OCI-LY7 (cell line): Measurements from ENCODE around the gene MSN.

Experiments used
- CTCF ChIP-seq: fragments of 200-600 bp; sonication (generic); conservative IDR thresholded peaks from 2 replicates; pipeline ENCODE4 v1.5.1; 2014; ENCODE audit warnings: mild to moderate bottlenecking, antibody characterized with exemption, low read length, moderate library complexity, mixed read lengths
- EZH2phosphoT487 ChIP-seq: fragments of 200-600 bp; sonication (generic); IDR thresholded peaks from 2 replicates; pipeline ENCODE4 v1.6.1; 2018; ENCODE audit warnings: low read depth, borderline replicate concordance, mild to moderate bottlenecking, mixed run types, antibody characterized with exemption, low read length, moderate library complexity, mixed read lengths

DNA sequence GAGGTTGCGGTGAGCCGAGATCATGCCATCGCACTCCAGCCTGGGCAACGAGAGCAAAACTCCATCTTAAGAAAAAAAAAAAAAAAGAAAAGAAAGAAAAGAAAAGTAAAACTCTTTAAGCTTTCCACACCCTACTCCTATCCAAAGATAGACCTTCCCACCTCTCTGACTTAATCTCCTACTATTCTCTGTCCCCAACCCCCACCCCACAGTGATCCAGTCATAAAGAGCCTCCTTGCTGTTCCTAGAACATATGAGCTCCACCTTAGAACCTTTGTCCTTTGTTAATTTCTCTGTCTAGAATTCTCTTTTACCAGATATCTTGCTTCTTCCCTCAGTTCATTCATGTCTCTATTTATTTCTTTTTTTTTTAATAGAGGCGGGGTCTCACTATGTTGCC is 30.1 kb upstream of the MSN start:
- no peak for TF ChIP-seq CTCF
- no peak for TF ChIP-seq EZH2phosphoT487
